ENCODE results near the gene TEPSIN. TPM values are rescaled to one million over a fixed set of nuclear protein-coding genes. Genes with fewer than 3 reads are reported as not detected.

The TEPSIN gene
- total RNA-seq, 1 donor from 2014 or later: 50.1 TPM

GRCh38 chr17:81279278-81280275 is 40.7 kb upstream of the TEPSIN start:
- H3K36me3 Mint-ChIP-seq: peaks cover 3% of the 10 kb centered on the region
- H3K27me3 Mint-ChIP-seq: no peaks in the 10 kb centered on the region

GRCh38 chr17:81278831-81279230 is 40.0 kb upstream of the TEPSIN start:
- no peak for DNase-seq (ENCODE audit: extremely low spot score, unreplicated experiment)
- no peaks in the 10 kb centered on the region for H3K4me1 Mint-ChIP-seq (ENCODE audit: unreplicated experiment)
- H3K36me3 Mint-ChIP-seq: peaks cover 3% of the 10 kb centered on the region
- H3K27me3 Mint-ChIP-seq: no peaks in the 10 kb centered on the region
- H3K4me3 Mint-ChIP-seq: no peak overlapping the region
- no peak overlapping the region for H3K27ac Mint-ChIP-seq
- no peak for TF ChIP-seq CTCF (conservative IDR thresholded peaks at IDR 0.05)
- H3K9me3 Mint-ChIP-seq: no peaks in the 10 kb centered on the region

More at GRCh38 chr17:81279278-81280275, 40.7 kb upstream of the TEPSIN start:
- TF ChIP-seq CTCF (conservative IDR thresholded peaks at IDR 0.05): no peak
- no peaks in the 10 kb centered on the region for H3K4me1 Mint-ChIP-seq (ENCODE audit: unreplicated experiment)
- no peaks in the 10 kb centered on the region for H3K9me3 Mint-ChIP-seq
- no peak for DNase-seq (ENCODE audit: extremely low spot score, unreplicated experiment)
- H3K4me3 Mint-ChIP-seq: no peak overlapping the region
- H3K27ac Mint-ChIP-seq: no peak overlapping the region

DNA sequence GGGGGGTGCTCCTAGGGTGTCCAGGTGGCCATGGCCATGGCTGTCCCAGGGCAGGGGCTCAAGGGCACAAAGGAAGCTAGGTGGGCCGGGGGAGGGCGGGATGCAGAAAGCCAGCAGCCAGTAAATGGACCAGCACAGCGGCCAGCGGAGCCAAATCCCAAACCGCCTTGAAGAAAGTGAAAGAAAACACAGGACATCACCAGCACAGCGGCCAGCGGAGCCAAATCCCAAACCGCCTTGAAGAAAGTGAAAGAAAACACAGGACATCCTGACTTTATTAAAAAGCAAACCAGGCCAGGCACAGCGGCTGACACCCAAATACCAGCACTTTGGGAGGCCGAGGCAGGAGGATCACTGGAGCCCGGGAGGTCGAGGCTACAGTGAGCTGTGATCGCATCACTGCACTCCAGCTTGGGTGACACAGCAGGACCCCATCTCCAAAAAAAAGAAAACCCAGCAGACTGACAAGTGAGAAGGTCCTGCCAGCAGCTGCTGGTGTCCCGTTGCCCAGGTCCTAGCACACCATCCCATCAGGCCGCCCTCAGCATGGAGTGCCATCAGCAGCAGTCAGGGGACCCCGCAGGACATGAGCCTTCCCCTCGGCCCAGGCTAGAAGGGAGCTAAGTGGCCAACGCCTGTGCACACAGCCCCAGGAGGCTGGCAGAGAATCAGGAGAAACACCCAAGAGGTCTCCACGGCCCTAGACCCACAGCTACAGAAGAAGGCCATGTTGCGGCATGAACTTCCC is 39.3 kb upstream of the TEPSIN start:
- H3K27me3 Mint-ChIP-seq: no peaks in the 10 kb centered on the region
- no peaks in the 10 kb centered on the region for H3K9me3 Mint-ChIP-seq
- H3K4me3 Mint-ChIP-seq: no peak overlapping the region
- no peaks in the 10 kb centered on the region for H3K4me1 Mint-ChIP-seq (ENCODE audit: unreplicated experiment)
- H3K27ac Mint-ChIP-seq: no peak overlapping the region
- no peak for DNase-seq (ENCODE audit: extremely low spot score, unreplicated experiment)
- H3K36me3 Mint-ChIP-seq: peaks cover 3% of the 10 kb centered on the region
- TF ChIP-seq CTCF (conservative IDR thresholded peaks at IDR 0.05): no peak

GRCh38 chr17:81277421-81277820 is 38.6 kb upstream of the TEPSIN start:
- peaks cover 9% of the 10 kb centered on the region for H3K36me3 Mint-ChIP-seq
- no peak for TF ChIP-seq CTCF (conservative IDR thresholded peaks at IDR 0.05)
- no peak overlapping the region for H3K4me3 Mint-ChIP-seq
- no peak overlapping the region for H3K27ac Mint-ChIP-seq
- H3K9me3 Mint-ChIP-seq: no peaks in the 10 kb centered on the region
- no peaks in the 10 kb centered on the region for H3K27me3 Mint-ChIP-seq
- no peak for DNase-seq (ENCODE audit: extremely low spot score, unreplicated experiment)
- no peaks in the 10 kb centered on the region for H3K4me1 Mint-ChIP-seq (ENCODE audit: unreplicated experiment)

GRCh38 chr17:81276781-81277180 is 37.9 kb upstream of the TEPSIN start:
- no peaks in the 10 kb centered on the region for H3K9me3 Mint-ChIP-seq
- H3K4me1 Mint-ChIP-seq (ENCODE audit: unreplicated experiment): no peaks in the 10 kb centered on the region
- no peak for DNase-seq (ENCODE audit: extremely low spot score, unreplicated experiment)
- H3K36me3 Mint-ChIP-seq: peaks cover 9% of the 10 kb centered on the region
- no peaks in the 10 kb centered on the region for H3K27me3 Mint-ChIP-seq
- no peak overlapping the region for H3K4me3 Mint-ChIP-seq
- H3K27ac Mint-ChIP-seq: no peak overlapping the region
- no peak for TF ChIP-seq CTCF (conservative IDR thresholded peaks at IDR 0.05)
